HUES6 (cell line): Measurements from ENCODE around the gene SPI1.

ENCODE experiments used
- H3K27ac ChIP-seq: 2 replicates; pipeline ENCODE4 v1.7.0; 2013; ENCODE audit warnings: low read depth, mild to moderate bottlenecking, low read length, inconsistent platforms
- H3K27me3 ChIP-seq: 2 replicates; pipeline ENCODE4 v1.6.1; 2013; ENCODE audit warnings: low read length; ENCODE audit not compliant: control insufficient read depth, insufficient read depth
- H3K36me3 ChIP-seq: 2 replicates; pipeline ENCODE4 v1.6.1; 2013; ENCODE audit warnings: low read length; ENCODE audit not compliant: control insufficient read depth, insufficient read depth
- H3K4me1 ChIP-seq: 2 replicates; pipeline ENCODE4 v1.6.1; 2013; ENCODE audit warnings: low read length; ENCODE audit not compliant: control insufficient read depth, insufficient read depth
- H3K4me3 ChIP-seq: 2 replicates; pipeline ENCODE4 v1.5.1; 2013; ENCODE audit warnings: low read depth, low read length
- H3K9ac ChIP-seq: one replicate; pipeline ENCODE4 v1.6.1; 2013; ENCODE audit warnings: mild to moderate bottlenecking, low read length
- H3K9me3 ChIP-seq: 2 replicates; pipeline ENCODE4 v1.6.1; 2013; ENCODE audit warnings: low read depth, low read length; ENCODE audit not compliant: control insufficient read depth, insufficient read depth

SPI1 gene

GRCh38 chr11:47378010-47378835, at the start of gene SPI1:
Gene SPI1 (minus strand): TSS chr11:47378547. CDS start chr11:47378353, 194 bp downstream.
- H3K36me3 ChIP-seq, result no peaks in the 10 kb centered on the region
- no peak within 1 kb of the TSS for H3K4me3 ChIP-seq
- peaks cover 13% of the 10 kb centered on the region; the same call in 1 of the 2 replicates for H3K4me1 ChIP-seq
- no peaks in the 10 kb centered on the region for H3K27me3 ChIP-seq
- no peak within 1 kb of the TSS for H3K9ac ChIP-seq
- H3K27ac ChIP-seq, result no peak within 1 kb of the TSS
- no peaks in the 10 kb centered on the region for H3K9me3 ChIP-seq

GRCh38 chr11:47426062-47426956, 48.0 kb upstream of the SPI1 start, which contains the start of gene PSMC3:
Gene PSMC3 (minus strand): TSS chr11:47426439. CDS start chr11:47426279, 160 bp downstream.
- Histone ChIP-seq H3K36me3 (peaks cover 38% of the 10 kb centered on the region), H3K4me3 (peak within 1 kb of the TSS; percentile 79), H3K27me3 (no peaks in the 10 kb centered on the region), H3K4me1 (no peaks in the 10 kb centered on the region), H3K9me3 (no peaks in the 10 kb centered on the region), H3K27ac (peak within 1 kb of the TSS; percentile 99), H3K9ac (peak within 1 kb of the TSS; percentile 100)

- Histone ChIP-seq H3K27ac (peak overlapping the region; percentile 99; the same call in 1 of the 2 replicates), H3K9ac (peak overlapping the region; percentile 100), H3K9me3 (no peaks in the 10 kb centered on the region), H3K4me1 (no peaks in the 10 kb centered on the region), H3K27me3 (no peaks in the 10 kb centered on the region), H3K36me3 (peaks cover 45% of the 10 kb centered on the region), H3K4me3 (peak overlapping the region; percentile 79)
These were observed 47.3 kb upstream of the SPI1 start for GRCh38 chr11:47425611-47426010.

GRCh38 chr11:47418454-47419259, 40.3 kb upstream of the SPI1 start:
- Histone ChIP-seq H3K9ac (no peak overlapping the region), H3K36me3 (peaks cover 86% of the 10 kb centered on the region)

GRCh38 chr11:47417712-47418111, 39.4 kb upstream of the SPI1 start:
- Histone ChIP-seq H3K27me3 (no peaks in the 10 kb centered on the region), H3K36me3 (peaks cover 81% of the 10 kb centered on the region), H3K27ac (no peak overlapping the region), H3K9ac (no peak overlapping the region), H3K4me3 (no peak overlapping the region), H3K9me3 (no peaks in the 10 kb centered on the region), H3K4me1 (no peaks in the 10 kb centered on the region; the same call in 1 of the 2 replicates)

More at GRCh38 chr11:47418454-47419259, 40.3 kb upstream of the SPI1 start:
- no peaks in the 10 kb centered on the region for H3K27me3 ChIP-seq
- no peak overlapping the region for H3K4me3 ChIP-seq
- no peaks in the 10 kb centered on the region for H3K9me3 ChIP-seq
- no peaks in the 10 kb centered on the region; the same call in 1 of the 2 replicates for H3K4me1 ChIP-seq
- no peak overlapping the region for H3K27ac ChIP-seq

- H3K4me3 ChIP-seq, result no peak overlapping the region
- H3K27ac ChIP-seq, result no peak overlapping the region
- H3K27me3 ChIP-seq, result no peaks in the 10 kb centered on the region
- H3K9ac ChIP-seq, result no peak overlapping the region
- H3K4me1 ChIP-seq, result no peaks in the 10 kb centered on the region; the same call in 1 of the 2 replicates
- H3K36me3 ChIP-seq, result peaks cover 69% of the 10 kb centered on the region
- no peaks in the 10 kb centered on the region for H3K9me3 ChIP-seq
These were observed 37.7 kb upstream of the SPI1 start for GRCh38 chr11:47415949-47416472.

- H3K27ac ChIP-seq, result no peak overlapping the region
- no peak overlapping the region for H3K4me3 ChIP-seq
- no peaks in the 10 kb centered on the region for H3K9me3 ChIP-seq
- H3K9ac ChIP-seq, result no peak overlapping the region
- no peaks in the 10 kb centered on the region for H3K27me3 ChIP-seq
- H3K4me1 ChIP-seq, result no peaks in the 10 kb centered on the region; the same call in 1 of the 2 replicates
- H3K36me3 ChIP-seq, result peaks cover 64% of the 10 kb centered on the region
These were observed 36.9 kb upstream of the SPI1 start for GRCh38 chr11:47415091-47415854.

- H3K9me3 ChIP-seq, result no peaks in the 10 kb centered on the region
- no peaks in the 10 kb centered on the region for H3K27me3 ChIP-seq
- no peaks in the 10 kb centered on the region; the same call in 1 of the 2 replicates for H3K4me1 ChIP-seq
- H3K27ac ChIP-seq, result no peak overlapping the region
- no peak overlapping the region for H3K4me3 ChIP-seq
- H3K36me3 ChIP-seq, result peaks cover 60% of the 10 kb centered on the region
- H3K9ac ChIP-seq, result no peak overlapping the region
These were observed 36.3 kb upstream of the SPI1 start for GRCh38 chr11:47414685-47415070.

- Histone ChIP-seq H3K4me3 (no peak overlapping the region), H3K27ac (no peak overlapping the region), H3K27me3 (no peaks in the 10 kb centered on the region), H3K9me3 (no peaks in the 10 kb centered on the region), H3K4me1 (peaks cover 4% of the 10 kb centered on the region), H3K9ac (no peak overlapping the region), H3K36me3 (peaks cover 56% of the 10 kb centered on the region)
These were observed 35.7 kb upstream of the SPI1 start for GRCh38 chr11:47413908-47414684.
